Ovary (tissue), 3 donors: ENCODE data around the gene RASA3.

Experiments used
- CTCF ChIP-seq, 3 donors: fragments of 450-650 bp in 2 of 3; fragments of 200-600 bp in 1 of 3; IDR thresholded peaks; one replicate each; pipeline versions ENCODE4 v1.5.1 to v1.8.0; 2016 to 2022; ENCODE audit warnings: antibody characterized with exemption in 3 of 3, mild to moderate bottlenecking in 1 of 3
- POLR2A ChIP-seq: fragments of 450-650 bp; IDR thresholded peaks from one replicate; pipeline ENCODE4 v1.6.1; 2017; ENCODE audit warnings: antibody characterized with exemption, mild to moderate bottlenecking, moderate library complexity
- donor health status: DM: no; HTN: no; CAD: no.

GRCh38 chr13:114106991-114107685 lies 25.3 kb downstream of the RASA3 start:
- TF ChIP-seq CTCF (IDR thresholded peaks at IDR 0.05) (no peak), POLR2A (no peak)
